DMS 273 treated with DMSO at 0.1 percent for 48 hours (cell line): Measurements from ENCODE around the gene BCAS2.

ENCODE experiments used
- DNase-seq: peaks from one replicate; lab custom pipeline; 2025; lab: John Stamatoyannopoulos, UW

Gene BCAS2

DNA sequence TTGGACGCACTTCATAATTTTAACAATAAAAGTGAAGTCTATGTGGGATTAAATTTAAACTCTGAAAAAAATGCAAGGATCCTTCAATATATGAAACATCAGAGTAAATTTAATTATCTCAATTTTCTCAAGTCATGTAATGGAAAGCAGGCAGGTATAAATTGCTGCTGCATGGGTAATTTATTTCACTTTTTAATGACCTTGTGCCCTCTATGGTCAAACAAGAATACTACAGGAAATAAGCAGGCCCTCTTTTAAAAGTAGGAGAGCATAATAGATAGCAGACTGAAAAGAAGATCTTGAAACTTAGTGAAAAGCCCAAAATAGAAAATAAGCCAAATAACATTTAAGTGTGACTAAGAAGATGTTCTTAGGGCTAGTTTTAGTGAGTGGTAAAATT lies 22.9 kb downstream of the BCAS2 start:
- DNase-seq, result no peak

DNA sequence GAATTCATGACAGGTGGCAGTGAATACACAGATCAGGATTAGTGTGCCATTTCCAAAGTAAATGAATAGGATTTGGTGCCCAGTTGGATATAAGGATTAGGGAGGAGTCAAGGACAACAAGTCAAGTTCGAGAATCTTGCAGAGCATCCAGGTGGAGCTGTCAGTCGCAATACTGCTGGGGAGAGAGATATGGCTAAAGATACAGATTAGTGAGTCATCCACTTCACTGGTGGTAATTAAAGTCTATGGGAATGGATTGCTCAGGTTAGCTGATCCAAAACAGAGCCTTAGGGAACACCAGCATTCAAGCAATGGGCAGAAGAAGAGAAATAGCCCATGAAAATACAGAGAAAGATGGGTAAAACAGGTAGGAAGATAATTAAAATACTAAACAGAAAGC lies 26.8 kb downstream of the BCAS2 start:
- no peak for DNase-seq

GRCh38 chr1:114552106-114552639 lies 29.2 kb downstream of the BCAS2 start:
- DNase-seq, result no peak

- DNase-seq, result no peak
These were observed 30.0 kb downstream of the BCAS2 start for GRCh38 chr1:114551400-114551799.

- no peak for DNase-seq
These were observed 31.1 kb downstream of the BCAS2 start for GRCh38 chr1:114550336-114550735.

DNA sequence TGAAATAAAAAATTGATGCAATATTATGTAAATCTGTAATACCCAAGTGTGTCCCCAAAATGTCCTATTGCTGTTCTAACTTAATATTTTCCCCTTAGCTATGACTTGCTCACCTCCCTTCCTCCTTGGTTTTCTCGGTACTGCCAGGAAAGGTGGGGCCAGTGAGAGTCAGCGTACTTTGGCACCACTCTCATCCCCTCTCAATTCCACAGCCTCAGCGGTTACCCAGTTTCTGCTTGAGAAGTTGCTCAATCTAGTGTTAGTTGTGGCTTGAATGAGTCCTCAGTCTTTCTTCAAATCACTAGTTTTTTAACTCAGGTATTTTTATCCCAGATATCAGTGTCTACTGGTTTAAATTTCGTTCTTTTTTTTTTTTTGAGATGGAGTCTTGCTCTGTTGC lies 32.3 kb downstream of the BCAS2 start:
- DNase-seq, result no peak

DNA sequence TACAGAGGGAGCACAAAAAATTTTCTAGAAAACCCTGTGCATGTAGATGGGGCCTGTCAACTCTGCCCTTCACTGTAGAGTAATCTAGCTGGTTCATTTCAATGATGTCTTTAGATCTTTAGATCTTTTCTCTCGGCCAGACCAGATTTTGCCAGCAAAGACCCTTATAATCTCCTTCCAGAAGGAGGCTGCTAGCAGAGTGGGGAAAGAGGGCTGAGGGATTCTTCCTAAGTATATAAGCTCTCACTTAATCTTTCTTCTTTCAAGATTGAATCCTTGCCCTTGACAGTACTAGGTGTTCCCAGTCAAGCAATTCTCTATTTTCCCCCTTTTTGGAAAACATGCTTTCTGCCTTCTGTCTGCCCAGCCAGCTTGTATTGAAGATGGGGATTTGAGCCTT lies 34.3 kb downstream of the BCAS2 start:
- no peak for DNase-seq

- DNase-seq, result no peak
These were observed 35.6 kb downstream of the BCAS2 start for GRCh38 chr1:114545796-114546195.

DNA sequence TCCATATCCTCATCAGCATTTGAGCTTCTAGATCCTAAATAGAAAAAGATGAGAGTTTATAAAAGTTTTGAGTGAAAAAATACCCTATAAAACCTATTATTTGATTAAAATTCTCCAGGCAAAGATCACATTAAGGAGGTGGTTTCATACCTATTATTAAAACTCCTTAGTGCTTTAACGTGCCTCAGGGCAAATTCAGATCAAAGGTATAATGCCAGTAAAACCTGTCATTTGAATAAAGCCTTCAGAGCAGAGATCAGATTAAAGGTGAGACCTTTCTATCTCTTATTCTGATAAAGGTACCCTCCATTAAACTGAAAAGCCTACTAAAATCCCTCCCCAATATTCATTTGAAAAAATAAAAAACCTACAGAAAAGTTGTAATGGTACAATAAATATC lies 36.1 kb downstream of the BCAS2 start:
- no peak for DNase-seq

GRCh38 chr1:114540821-114541220 lies 40.6 kb downstream of the BCAS2 start:
- no peak for DNase-seq

DNA sequence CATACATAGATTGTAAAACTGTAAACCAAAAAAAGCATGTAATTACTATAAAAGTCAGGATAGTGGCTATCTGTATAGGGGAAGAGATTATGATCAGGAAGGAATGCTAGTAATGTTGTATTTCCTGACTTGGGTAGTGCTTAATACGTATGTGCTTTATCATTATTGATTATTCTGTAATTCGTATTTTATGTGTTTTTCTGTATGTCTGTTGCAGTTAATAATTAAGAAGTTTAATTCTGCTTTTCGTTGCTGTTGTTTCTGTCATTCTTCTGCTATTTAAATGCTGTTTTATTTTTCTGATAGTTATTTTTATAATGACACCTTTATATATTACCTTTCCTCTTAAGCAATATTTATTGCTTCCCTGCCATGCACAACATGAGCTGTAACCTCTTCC lies 41.1 kb downstream of the BCAS2 start:
- DNase-seq, result no peak

- no peak for DNase-seq
These were observed 45.4 kb downstream of the BCAS2 start for GRCh38 chr1:114536043-114536442.

DNA sequence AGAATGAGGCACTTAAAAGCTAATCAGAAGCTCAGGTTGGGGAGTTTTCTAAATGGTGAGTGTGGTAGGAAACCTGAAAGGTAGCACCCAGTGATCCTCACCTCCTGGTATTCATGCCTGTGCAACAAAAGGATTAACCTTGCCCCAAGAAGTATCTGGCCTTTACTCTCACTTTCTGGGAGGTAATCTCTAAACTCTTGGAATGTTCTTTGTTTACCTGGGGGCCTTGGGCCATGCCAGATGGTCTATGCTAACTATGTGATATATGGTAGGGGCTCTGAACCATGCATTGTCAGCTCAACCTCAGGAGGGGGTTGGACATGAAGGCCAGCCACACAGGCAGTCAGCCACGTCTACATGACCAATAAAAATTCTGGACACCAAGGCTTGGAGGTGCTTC lies 46.0 kb downstream of the BCAS2 start:
- no peak for DNase-seq

DNA sequence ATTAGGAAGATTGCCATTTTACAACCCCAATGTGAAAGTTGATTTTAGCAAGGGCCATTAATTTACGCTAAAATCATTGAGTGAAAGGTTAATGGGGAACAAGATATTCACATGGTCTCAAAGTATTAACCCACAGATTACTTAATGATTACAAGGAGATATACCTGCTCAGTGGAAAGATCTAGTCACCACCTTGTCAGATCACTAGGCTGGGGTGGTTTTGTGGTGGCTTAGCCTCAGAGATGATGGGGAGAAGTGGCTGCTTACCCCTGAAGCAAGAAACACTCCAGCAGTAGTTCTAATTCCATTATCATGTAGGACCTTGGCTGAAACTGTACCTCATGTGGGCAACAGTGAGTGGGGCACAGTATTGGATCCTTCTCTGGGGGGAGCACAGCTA lies 50.3 kb downstream of the BCAS2 start:
- DNase-seq, result no peak

DNA sequence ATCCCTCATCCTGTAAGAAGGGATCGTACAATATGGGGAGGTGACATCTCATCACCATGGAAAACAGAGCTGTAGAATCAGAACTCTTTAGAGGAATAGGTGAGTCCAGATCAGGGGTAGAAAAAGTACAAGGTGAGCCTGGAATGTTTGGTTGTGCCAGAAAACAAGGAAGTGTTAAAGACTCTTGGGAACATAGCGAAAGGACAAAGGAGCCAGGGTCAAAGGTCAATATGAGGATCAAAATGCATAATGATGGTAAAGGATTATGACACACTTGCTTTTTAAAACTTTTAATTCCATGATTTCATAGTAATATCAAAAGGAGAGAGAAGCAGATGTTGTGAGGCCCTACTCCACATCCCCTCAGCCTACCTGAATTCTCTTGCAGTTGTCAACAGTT lies 51.2 kb downstream of the BCAS2 start:
- no peak for DNase-seq

- no peak for DNase-seq
These were observed 56.5 kb downstream of the BCAS2 start for GRCh38 chr1:114524944-114525343.

GRCh38 chr1:114522264-114522575 lies 59.2 kb downstream of the BCAS2 start:
- no peak for DNase-seq

DNA sequence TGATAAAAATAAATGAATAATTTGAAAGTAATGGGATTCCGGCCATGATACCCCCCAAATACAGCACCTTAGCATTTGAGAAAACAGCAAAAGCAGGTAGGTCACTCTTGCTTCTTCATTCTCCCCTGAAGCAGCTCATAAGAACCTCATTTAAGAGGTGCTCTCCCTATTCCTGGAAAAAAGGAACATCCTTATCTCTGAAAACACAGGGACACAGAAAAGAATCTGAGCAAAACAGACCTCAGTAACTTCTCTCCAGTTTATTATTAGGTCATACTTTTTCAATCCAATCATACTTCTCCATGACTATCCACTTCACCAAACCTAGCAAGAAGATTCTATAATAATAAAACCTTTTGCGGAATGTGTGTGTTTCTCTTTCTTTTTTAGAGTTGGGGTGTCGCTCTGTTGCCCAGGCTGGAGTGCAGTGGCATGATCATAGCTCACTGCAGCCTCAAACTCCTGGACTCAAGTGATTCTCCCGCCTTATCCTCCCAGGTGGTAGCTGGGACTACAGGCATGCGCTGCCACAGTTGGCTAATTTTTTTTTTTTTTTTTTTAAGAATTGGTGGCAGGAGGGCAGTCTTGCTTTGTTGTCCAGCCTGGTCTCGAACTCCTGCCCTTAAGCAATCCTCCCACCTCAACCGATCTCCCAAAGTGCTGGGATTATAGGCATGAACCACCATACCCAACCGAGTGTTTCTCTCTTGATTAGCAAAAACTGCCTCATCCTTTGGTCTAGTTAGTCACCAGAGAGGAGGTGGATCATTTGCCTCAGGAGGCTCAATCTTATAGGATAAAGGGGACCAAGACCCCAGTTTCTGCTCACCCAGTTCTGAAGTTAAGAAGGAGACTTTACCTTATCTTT lies 59.8 kb downstream of the BCAS2 start:
- DNase-seq, result no peak
